Neural cell (in vitro differentiated cells): Measurements from ENCODE around the gene TSPEAR. TPM values are rescaled to one million over a fixed set of nuclear protein-coding genes. Genes with fewer than 3 reads are reported as not detected.

Source experiments
- H2AFZ ChIP-seq: fragments of 200-600, 300-800 bp; sonication (generic), shearing (Covaris generic); 2 replicates; pipeline ENCODE4 v1.6.0; 2014; ENCODE audit warnings: low read depth, mild to moderate bottlenecking, antibody characterized with exemption, low read length, moderate library complexity
- H3F3A ChIP-seq: fragments of 200-600 bp; shearing (Covaris generic); 2 replicates; pipeline ENCODE4 v1.6.1; 2016; ENCODE audit warnings: mild to moderate bottlenecking, moderate library complexity, mixed read lengths, antibody characterized with exemption, low read length; ENCODE audit not compliant: insufficient read depth, poor library complexity, severe bottlenecking
- H3K27ac ChIP-seq: fragments of 200-600, 300-800 bp; sonication (generic), shearing (Covaris generic); 2 replicates; pipeline ENCODE4 v1.5.1; 2014; ENCODE audit warnings: mild to moderate bottlenecking, low read length, moderate library complexity
- H3K27me3 ChIP-seq: fragments of 300-800, 200-600 bp; sonication (generic), shearing (Covaris generic); 2 replicates; pipeline ENCODE4 v1.6.0; 2014; ENCODE audit warnings: mild to moderate bottlenecking, low read depth, low read length, moderate library complexity; ENCODE audit not compliant: insufficient read depth
- H3K36me3 ChIP-seq: fragments of 300-800, 200-600 bp; sonication (generic), shearing (Covaris generic); 2 replicates; pipeline ENCODE4 v1.5.1; 2014; ENCODE audit warnings: mild to moderate bottlenecking, antibody characterized with exemption, low read length, moderate library complexity; ENCODE audit not compliant: insufficient read depth
- H3K4me2 ChIP-seq: fragments of 300-800, 200-600 bp; sonication (generic), shearing (Covaris generic); 2 replicates; pipeline ENCODE4 v1.6.0; 2014; ENCODE audit warnings: mild to moderate bottlenecking, low read length
- H3K4me3 ChIP-seq: fragments of 300-800, 200-600 bp; sonication (generic), shearing (Covaris generic); 2 replicates; pipeline ENCODE4 v1.5.1; 2014; ENCODE audit warnings: mild to moderate bottlenecking, low read length, moderate library complexity
- H3K79me2 ChIP-seq: fragments of 200-600 bp; shearing (Covaris generic); replicated peaks from 2 replicates; pipeline ENCODE4 v1.6.0; 2014; ENCODE audit warnings: mild to moderate bottlenecking, low read length, moderate library complexity; ENCODE audit not compliant: insufficient read depth
- H3K9ac ChIP-seq: fragments of 300-800, 200-600 bp; sonication (generic), shearing (Covaris generic); 2 replicates; pipeline ENCODE4 v1.6.1; 2016; ENCODE audit warnings: mild to moderate bottlenecking, low read length, mixed read lengths
- H3K9me2 ChIP-seq: fragments of 200-600 bp; shearing (Covaris generic); 2 replicates; pipeline ENCODE4 v1.6.1; 2016; ENCODE audit warnings: mild to moderate bottlenecking, low read length, mixed read lengths; ENCODE audit not compliant: insufficient read depth
- H3K9me3 ChIP-seq: fragments of 200-600, 300-800 bp; sonication (generic), shearing (Covaris generic); 2 replicates; pipeline ENCODE4 v1.6.1; 2016; ENCODE audit warnings: mild to moderate bottlenecking, mixed run types, low read length, moderate library complexity, mixed read lengths
- H4K20me1 ChIP-seq: fragments of 200-600 bp; shearing (Covaris generic); 2 replicates; pipeline ENCODE4 v1.6.1; 2016; ENCODE audit warnings: mild to moderate bottlenecking, mixed run types; ENCODE audit not compliant: insufficient read depth
- CTCF ChIP-seq: fragments of 450-650 bp; IDR thresholded peaks from 2 replicates; pipeline ENCODE4 v1.5.1; 2014; ENCODE audit warnings: antibody characterized with exemption, mild to moderate bottlenecking, moderate library complexity; ENCODE audit not compliant: poor library complexity, severe bottlenecking
- EP300 ChIP-seq: fragments of 450-650 bp; conservative IDR thresholded peaks from 2 replicates; pipeline ENCODE4 v1.6.1; 2014; ENCODE audit warnings: antibody characterized with exemption, mild to moderate bottlenecking, moderate library complexity; ENCODE audit not compliant: poor library complexity, severe bottlenecking
- EZH2 ChIP-seq: fragments of 200-600, 300-800 bp; shearing (Covaris generic), sonication (generic); IDR thresholded peaks from 2 replicates; pipeline ENCODE4 v1.6.1; 2014; ENCODE audit warnings: antibody characterized with exemption, low read length, borderline replicate concordance, mild to moderate bottlenecking; ENCODE audit not compliant: insufficient read depth, poor library complexity, severe bottlenecking
- MXI1 ChIP-seq: fragments of 450-650 bp; conservative IDR thresholded peaks from 2 replicates; pipeline ENCODE4 v1.6.1; 2014; ENCODE audit warnings: antibody characterized with exemption, mild to moderate bottlenecking; ENCODE audit not compliant: poor library complexity, severe bottlenecking
- POLR2AphosphoS5 ChIP-seq: IDR thresholded peaks from 2 replicates; pipeline ENCODE4 v1.6.1; 2012
- RAD21 ChIP-seq: fragments of 450-650 bp; conservative IDR thresholded peaks from 2 replicates; pipeline ENCODE4 v1.6.1; 2014; ENCODE audit warnings: antibody characterized with exemption, mild to moderate bottlenecking, moderate library complexity
- REST ChIP-seq: IDR thresholded peaks from 2 replicates; pipeline ENCODE4 v1.6.1; 2012; ENCODE audit warnings: borderline replicate concordance
- SMC3 ChIP-seq: fragments of 450-650 bp; conservative IDR thresholded peaks from 2 replicates; pipeline ENCODE4 v1.6.1; 2014; ENCODE audit warnings: antibody characterized with exemption, mild to moderate bottlenecking, moderate library complexity; ENCODE audit not compliant: poor library complexity
- polyA plus RNA-seq: library from polyadenylated mRNA; depleted of rRNA; stranded (reverse); fragments of >200 nt; gene quantifications from 2 replicates; pipeline ENCODE4 v1.2.3, GENCODE V29; 2014

TSPEAR gene
- polyA plus RNA-seq, 1 donor from 2014 or later = 0.19 TPM

DNA sequence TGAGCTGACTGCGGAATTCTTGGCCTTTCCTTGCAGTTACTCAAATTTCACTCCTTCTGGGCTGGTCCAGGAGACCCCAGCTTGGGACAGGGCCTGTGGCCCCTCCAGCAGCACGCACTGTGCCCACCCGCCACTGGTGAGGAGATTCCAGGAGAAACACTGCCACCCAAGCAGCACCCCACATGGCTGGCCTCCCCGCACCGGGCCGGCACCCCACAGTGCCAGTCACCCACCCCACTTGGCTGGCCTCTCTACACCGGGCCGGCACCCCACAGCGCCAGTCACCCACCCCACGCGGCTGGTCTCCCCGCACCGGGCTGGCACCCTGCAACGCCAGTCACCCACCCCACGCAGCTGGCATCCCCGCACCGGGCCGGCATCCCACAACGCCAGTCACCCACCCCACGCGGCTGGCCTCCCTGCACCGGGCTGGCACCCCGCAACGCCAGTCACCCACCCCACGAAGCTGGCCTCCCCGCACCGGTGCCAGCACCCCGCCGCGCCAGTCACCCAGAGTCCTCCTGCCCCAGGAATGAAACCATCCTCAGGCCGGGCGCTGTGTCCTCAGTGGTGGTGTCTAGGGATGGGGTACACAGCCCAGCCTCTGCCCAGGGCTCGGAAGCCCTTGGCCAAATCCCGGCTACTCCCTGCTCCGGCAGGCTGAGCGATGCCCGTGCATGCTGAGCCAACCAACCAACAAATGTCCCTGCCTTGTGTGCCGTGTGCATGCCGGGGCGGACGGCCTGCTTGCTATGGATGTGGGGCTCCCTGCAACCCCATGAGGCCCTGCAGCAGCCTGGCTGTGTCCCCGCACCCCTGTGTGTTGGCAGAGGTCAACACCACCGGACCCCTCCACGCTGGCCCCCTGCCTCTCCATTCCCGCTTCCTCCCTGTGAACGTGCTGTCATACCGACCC is 38.6 kb upstream of the TSPEAR start:
- Histone ChIP-seq H2AFZ (no peak overlapping the region), H3K9me2 (no peaks in the 10 kb centered on the region), H4K20me1 (no peaks in the 10 kb centered on the region), H3K4me2 (no peak overlapping the region), H3K4me3 (no peak overlapping the region), H3K36me3 (no peaks in the 10 kb centered on the region), H3K27ac (no peak overlapping the region), H3K79me2 (no peaks in the 10 kb centered on the region), H3K9me3 (no peaks in the 10 kb centered on the region), H3K27me3 (no peaks in the 10 kb centered on the region), H3K9ac (no peak overlapping the region), H3F3A (no peaks in the 10 kb centered on the region)
- no peak for TF ChIP-seq POLR2AphosphoS5
- no peak for TF ChIP-seq SMC3
- TF ChIP-seq RAD21 = no peak
- no peak for TF ChIP-seq MXI1
- no peak for TF ChIP-seq REST
- no peak for TF ChIP-seq EP300
- no peak for TF ChIP-seq CTCF
- TF ChIP-seq EZH2 = no peak

DNA sequence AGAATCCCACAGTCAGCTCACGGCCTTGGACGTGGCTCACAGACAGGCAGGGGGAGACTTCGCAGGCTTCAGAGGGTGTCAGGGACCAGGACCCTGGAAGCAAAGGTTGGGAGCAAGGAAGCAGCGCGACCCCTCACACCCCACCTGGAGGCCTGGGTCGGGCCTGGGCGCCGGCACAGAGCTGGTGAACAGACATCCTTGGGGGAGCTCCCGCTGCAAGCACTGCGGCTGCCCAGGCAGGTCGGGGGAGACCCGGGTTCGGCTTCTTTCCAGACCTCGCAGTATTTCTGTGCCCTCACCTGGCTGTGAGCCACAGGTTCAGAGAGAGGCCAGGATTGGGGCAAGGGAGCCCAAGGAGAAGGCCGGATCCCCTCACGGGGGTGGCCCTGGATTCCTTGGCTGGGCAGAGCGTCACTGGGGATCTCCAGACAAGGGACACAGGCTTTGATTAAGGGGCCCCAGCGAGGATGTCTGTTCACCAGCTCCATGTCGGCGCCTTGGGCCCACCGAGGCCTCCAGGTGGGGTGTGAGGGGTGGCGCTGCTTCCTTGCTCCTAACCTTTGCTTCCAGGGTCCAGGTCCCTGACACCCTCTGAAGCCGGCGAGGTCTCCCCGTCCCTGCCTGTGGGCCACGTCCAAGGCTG is 37.9 kb upstream of the TSPEAR start:
- no peaks in the 10 kb centered on the region for H3K9me2 ChIP-seq
- no peak overlapping the region for H3K4me3 ChIP-seq
- H3K79me2 ChIP-seq = no peaks in the 10 kb centered on the region
- H4K20me1 ChIP-seq = no peaks in the 10 kb centered on the region
- no peak overlapping the region for H3K9ac ChIP-seq
- no peak for TF ChIP-seq RAD21
- no peaks in the 10 kb centered on the region for H3K27me3 ChIP-seq
- H3K36me3 ChIP-seq = no peaks in the 10 kb centered on the region
- H2AFZ ChIP-seq = no peak overlapping the region
- H3K27ac ChIP-seq = no peak overlapping the region
- no peaks in the 10 kb centered on the region for H3F3A ChIP-seq
- no peaks in the 10 kb centered on the region for H3K9me3 ChIP-seq
- H3K4me2 ChIP-seq = no peak overlapping the region
